PC-9 (cell line): ENCODE measurements around the gene TMA7. TPM values are rescaled to one million over a fixed set of nuclear protein-coding genes. Genes with fewer than 3 reads are reported as not detected.

Experiments
- BruUV-seq: library from RNA; stranded (reverse); fragments of 400-500 nt; replicated peaks from 2 replicates; lab custom pipeline; 2021; lab: Mats Ljungman, UMichigan
- CTCF ChIA-PET: fragments of 300-600 bp; sonication (Branson Sonifier 250); formaldehyde crosslinking; loops from one replicate; lab custom pipeline; 2022; ENCODE audit warnings: antibody characterized with exemption; lab: Charles Lee
- POLR2A ChIA-PET: fragments of 300-600 bp; sonication (Branson Sonifier 250); formaldehyde crosslinking; loops from one replicate; lab custom pipeline; 2022; ENCODE audit warnings: antibody characterized with exemption; ENCODE audit not compliant: unreplicated experiment; lab: Charles Lee
- DNase-seq, 2 experiments: peaks; one replicate each; pipeline versions ENCODE4 v3.0.0 to v3.0.0-alpha.2; 2015 to 2022; ENCODE audit warnings: mixed read lengths in 1 of 2
- H2AFZ ChIP-seq: fragments of 200-600 bp; sonication (generic); 2 replicates; pipeline ENCODE4 v1.8.1; 2017; ENCODE audit warnings: antibody characterized with exemption
- H3F3A ChIP-seq: fragments of 200-600 bp; sonication (generic); 2 replicates; pipeline ENCODE4 v1.8.1; 2017; ENCODE audit warnings: antibody characterized with exemption, mild to moderate bottlenecking, low read depth; ENCODE audit not compliant: insufficient read depth
- H3K27ac ChIP-seq: fragments of 200-600 bp; sonication (generic); 2 replicates; pipeline ENCODE4 v1.6.1; 2016; ENCODE audit warnings: mixed run types
- H3K27me3 ChIP-seq: fragments of 200-600 bp; sonication (generic); 2 replicates; pipeline ENCODE4 v1.6.1; 2016; ENCODE audit warnings: low read depth, mixed run types; ENCODE audit not compliant: insufficient read depth
- H3K36me3 ChIP-seq: fragments of 200-600 bp; sonication (generic); 2 replicates; pipeline ENCODE4 v1.6.1; 2016; ENCODE audit warnings: low read depth, mixed run types
- H3K4me1 ChIP-seq: fragments of 200-600 bp; sonication (generic); replicated peaks from 2 replicates; pipeline ENCODE4 v1.6.1; 2016; ENCODE audit warnings: mixed run types; ENCODE audit not compliant: insufficient read depth
- H3K4me2 ChIP-seq: fragments of 200-600 bp; sonication (generic); 2 replicates; pipeline ENCODE4 v1.6.1; 2017; ENCODE audit warnings: mixed run types
- H3K4me3 ChIP-seq: fragments of 200-600 bp; sonication (generic); 2 replicates; pipeline ENCODE4 v1.6.1; 2016; ENCODE audit warnings: mixed run types
- H3K79me2 ChIP-seq: fragments of 200-600 bp; sonication (generic); 2 replicates; pipeline ENCODE4 v1.6.1; 2017; ENCODE audit warnings: low read depth, mixed run types
- H3K9me2 ChIP-seq: fragments of 200-600 bp; sonication (generic); 2 replicates; pipeline ENCODE4 v1.8.1; 2017; ENCODE audit warnings: mild to moderate bottlenecking; ENCODE audit not compliant: insufficient read depth
- H3K9me3 ChIP-seq: fragments of 200-600 bp; sonication (generic); 2 replicates; pipeline ENCODE4 v1.8.1; 2016; ENCODE audit warnings: low read depth; ENCODE audit not compliant: insufficient read depth
- H4K20me1 ChIP-seq: fragments of 200-600 bp; sonication (generic); 2 replicates; pipeline ENCODE4 v1.8.1; 2017; ENCODE audit not compliant: insufficient read depth
- CTCF ChIP-seq: fragments of 200-600 bp; sonication (generic); conservative IDR thresholded peaks from 2 replicates; pipeline ENCODE4 v1.6.1; 2017; ENCODE audit warnings: mixed run types, antibody characterized with exemption, mild to moderate bottlenecking, moderate library complexity
- EZH2 ChIP-seq: fragments of 200-600 bp; sonication (generic); IDR thresholded peaks from 2 replicates; pipeline ENCODE4 v1.8.0; 2017; ENCODE audit warnings: antibody characterized with exemption, low read depth
- intact Hi-C: fragments of 100-400 bp; cut with micrococcal nuclease; formaldehyde crosslinking; loops from one replicate; pipeline ENCODE4 v1.10.0; 2022; ENCODE audit not compliant: unreplicated experiment
- total RNA-seq: library from RNA; stranded (reverse); gene quantifications from 2 replicates; pipeline ENCODE4 v1.2.3, GENCODE V29; 2021

Gene TMA7
- total RNA-seq, 1 experiment from 2014 or later = 314 TPM

DNA sequence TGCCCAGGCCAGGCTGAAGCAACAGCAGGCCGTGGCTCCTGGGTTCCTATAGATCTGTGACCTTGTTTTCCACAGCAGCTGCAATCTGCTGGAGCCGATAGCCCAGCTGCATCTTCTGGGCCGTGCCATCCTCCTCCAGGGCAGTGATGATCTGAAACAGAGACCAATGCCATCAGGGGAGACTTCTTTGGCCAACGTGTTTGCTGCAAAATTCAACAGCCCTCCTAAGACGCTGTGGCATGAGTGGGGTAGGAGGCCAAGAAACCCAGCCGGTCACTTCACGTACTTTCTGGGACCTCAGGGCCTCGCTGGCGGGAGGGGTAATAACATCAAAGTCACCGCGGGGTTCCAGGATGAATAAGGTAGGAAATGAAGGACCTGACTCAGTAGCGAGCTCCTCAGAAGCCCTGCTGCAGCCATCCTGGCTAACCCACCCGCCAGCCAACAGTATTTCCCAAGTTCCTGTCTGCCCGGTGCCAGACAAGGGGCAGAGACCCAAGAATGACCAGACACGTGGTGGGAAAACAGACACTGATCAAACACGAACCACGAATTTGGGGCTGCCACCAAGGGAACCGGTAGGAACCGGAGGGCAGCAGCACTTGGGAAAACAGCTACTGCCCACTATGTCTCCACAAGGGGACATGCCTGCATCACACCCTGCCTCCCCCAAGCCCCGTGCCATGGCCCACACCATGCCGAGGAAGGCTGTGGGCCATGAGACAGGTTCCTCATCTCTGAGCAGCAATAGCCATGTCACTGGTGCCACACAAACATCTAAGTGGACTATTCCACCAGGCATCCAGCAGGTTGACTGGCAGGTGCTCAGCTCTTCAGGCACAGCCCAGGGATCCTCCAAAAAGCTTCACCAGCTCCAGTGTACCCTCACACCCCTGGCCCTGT, 35.4 kb upstream of the TMA7 start:
- peaks cover 7% of the 10 kb centered on the region; the same call in 1 of the 2 replicates for H3K4me1 ChIP-seq
- H3K27me3 ChIP-seq = no peaks in the 10 kb centered on the region
- H3K9me3 ChIP-seq = no peaks in the 10 kb centered on the region
- no peaks in the 10 kb centered on the region for H3K79me2 ChIP-seq
- no peak overlapping the region for H3K4me3 ChIP-seq
- H4K20me1 ChIP-seq = no peaks in the 10 kb centered on the region
- no TSS peak for BruUV-seq
- POLR2A ChIA-PET = interaction anchor here (0.5 kb wide), 1 partner anchor 32 kb away, joined by 3 read pairs; no protein-coding TSS in a partner anchor
- DNase-seq = no peak
- no peak overlapping the region for H3K27ac ChIP-seq
- H3K36me3 ChIP-seq = no peaks in the 10 kb centered on the region
- no peaks in the 10 kb centered on the region for H3K9me2 ChIP-seq
- no peaks in the 10 kb centered on the region; the same call in 1 of the 2 replicates for H3F3A ChIP-seq
- intact Hi-C loops = loop anchor here (5.0 kb wide), 1 partner anchor 153 kb away; the partner anchor contains the start of gene PFKFB4
- no peak for TF ChIP-seq CTCF
- no peak for TF ChIP-seq EZH2
- H3K4me2 ChIP-seq = no peak overlapping the region
- no peak overlapping the region for H2AFZ ChIP-seq
- CTCF ChIA-PET = no interaction called here

DNA sequence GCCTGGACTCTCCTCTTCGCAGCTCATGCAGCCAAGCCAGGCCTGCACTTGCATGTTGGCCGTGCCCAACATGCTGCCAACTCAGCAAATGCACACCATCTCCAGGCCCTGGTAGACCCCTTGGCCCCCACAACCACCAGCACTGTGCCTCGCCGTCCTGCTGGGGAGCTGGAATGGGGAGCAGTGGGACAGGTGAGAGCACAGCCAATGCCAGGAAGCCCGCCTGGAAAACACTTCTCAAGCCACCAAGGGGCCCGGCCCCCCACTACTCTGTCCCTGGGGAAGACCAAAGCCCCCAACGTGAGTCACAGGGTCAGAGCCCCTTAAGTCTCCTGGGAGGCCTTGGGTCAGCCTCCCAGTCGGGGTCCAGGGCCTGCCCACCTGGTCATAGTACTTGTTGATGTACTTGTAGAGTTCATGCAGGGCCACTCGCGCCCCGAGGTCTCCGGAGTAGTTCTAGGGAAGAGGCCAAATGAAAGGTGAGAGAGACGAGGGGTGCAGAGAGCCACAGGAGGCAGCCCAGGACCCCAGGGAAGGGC, 34.6 kb upstream of the TMA7 start:
- no peak overlapping the region for H3K4me3 ChIP-seq
- CTCF ChIA-PET = no interaction called here
- no peak overlapping the region for H2AFZ ChIP-seq
- H3K4me2 ChIP-seq = no peak overlapping the region
- H4K20me1 ChIP-seq = no peaks in the 10 kb centered on the region
- no peaks in the 10 kb centered on the region; the same call in 1 of the 2 replicates for H3F3A ChIP-seq
- POLR2A ChIA-PET = no interaction called here
- BruUV-seq = no TSS peak
- H3K4me1 ChIP-seq = peaks cover 7% of the 10 kb centered on the region; the same call in 1 of the 2 replicates
- intact Hi-C loops = no loop called here
- H3K79me2 ChIP-seq = no peaks in the 10 kb centered on the region
- H3K9me2 ChIP-seq = no peaks in the 10 kb centered on the region
- no peaks in the 10 kb centered on the region for H3K36me3 ChIP-seq
- no peaks in the 10 kb centered on the region for H3K9me3 ChIP-seq
- H3K27ac ChIP-seq = no peak overlapping the region
- TF ChIP-seq CTCF (no peak), EZH2 (no peak)
- H3K27me3 ChIP-seq = no peaks in the 10 kb centered on the region
- DNase-seq = no peak

- Histone ChIP-seq H3K4me1 (peaks cover 7% of the 10 kb centered on the region; the same call in 1 of the 2 replicates), H2AFZ (no peak overlapping the region), H3K27me3 (no peaks in the 10 kb centered on the region), H3K9me3 (no peaks in the 10 kb centered on the region), H3K4me2 (no peak overlapping the region), H3K36me3 (no peaks in the 10 kb centered on the region), H3K79me2 (no peaks in the 10 kb centered on the region), H3K27ac (no peak overlapping the region), H3K4me3 (no peak overlapping the region), H3F3A (no peaks in the 10 kb centered on the region; the same call in 1 of the 2 replicates), H3K9me2 (no peaks in the 10 kb centered on the region), H4K20me1 (no peaks in the 10 kb centered on the region)
- ChIA-PET POLR2A (no interaction called here), CTCF (no interaction called here)
- no peak for TF ChIP-seq EZH2
- no peak for TF ChIP-seq CTCF
- intact Hi-C loops = no loop called here
- no TSS peak for BruUV-seq
- no peak for DNase-seq
Observed at GRCh38 chr3:48405971-48406370, 34.1 kb upstream of the TMA7 start.
